ENCODE data around the gene FRYL. TPM values are rescaled to one million over a fixed set of nuclear protein-coding genes. Genes with fewer than 3 reads are reported as not detected.

The FRYL gene
- total RNA-seq, 1 experiment from 2014 or later: 47.7 TPM

GRCh38 chr4:48762408-48762807, 17.7 kb downstream of the FRYL start:
- Histone ChIP-seq H3K36me3 (ENCODE audit: control insufficient read depth in 1 of 2, insufficient read depth in 2 of 2, low read length in 2 of 2) (no peaks in the 10 kb centered on the region), H3K9me3 (ENCODE audit: control insufficient read depth in 1 of 2, insufficient read depth in 1 of 2, low read depth in 1 of 2, low read length in 2 of 2) (no peaks in the 10 kb centered on the region), H3K27ac (ENCODE audit: low read depth, low read length) (no peak overlapping the region), H3K4me2 (ENCODE audit: low read length) (no peak overlapping the region), H3K79me2 (ENCODE audit: insufficient read depth, low read length) (peaks cover 77% of the 10 kb centered on the region), H3K9me2 (ENCODE audit: insufficient read depth) (no peaks in the 10 kb centered on the region), H4K20me1 (ENCODE audit: insufficient read depth) (no peaks in the 10 kb centered on the region), H3K9ac (ENCODE audit: low read length) (no peak overlapping the region), H3K4me3 (replicated peaks in 1 of 2; ENCODE audit: low read depth in 1 of 2, low read length in 2 of 2) (no peak overlapping the region), H2AFZ (ENCODE audit: low read depth, low read length, poor library complexity, severe bottlenecking) (no peak overlapping the region), H3K4me1 (ENCODE audit: control insufficient read depth in 1 of 2, insufficient read depth in 2 of 2, low read length in 2 of 2) (no peaks in the 10 kb centered on the region), H3K27me3 (ENCODE audit: insufficient read depth, low read length) (no peaks in the 10 kb centered on the region)
- intact Hi-C loops (cut with micrococcal nuclease): no loop called here
- RAD21 ChIA-PET (ENCODE audit: low non-redundant PET in 1 of 2, low total read pairs in 2 of 2, uncharacterized antibody in 2 of 2, unreplicated experiment in 2 of 2): no interaction called here
- BruUV-seq (replicated peaks): no TSS peak
- DNase-seq (ENCODE audit: low read depth, low spot score) (no peak), ATAC-seq (no peak)
- no peak for TF ChIP-seq CBX3 (IDR thresholded peaks at IDR 0.05; ENCODE audit: low read depth)
- TF ChIP-seq EZH2 (IDR thresholded peaks at IDR 0.05): no peak
- TF ChIP-seq SP1 (IDR thresholded peaks at IDR 0.05; ENCODE audit: low read depth): no peak
- no peak for TF ChIP-seq JUND (IDR thresholded peaks at IDR 0.05)
- TF ChIP-seq EGR1 (IDR thresholded peaks at IDR 0.05; ENCODE audit: low read depth): no peak
- no peak for TF ChIP-seq POLR2A (IDR thresholded peaks at IDR 0.05; ENCODE audit: borderline replicate concordance, extremely low read depth, insufficient read depth, insufficient read length)
- no peak for TF ChIP-seq ELF1 (IDR thresholded peaks at IDR 0.05; ENCODE audit: borderline replicate concordance, low read depth)
- no peak for TF ChIP-seq SIN3A (IDR thresholded peaks at IDR 0.05; ENCODE audit: low read depth)
- TF ChIP-seq FOSL1 (IDR thresholded peaks at IDR 0.05; ENCODE audit: low read depth): no peak
- no peak for TF ChIP-seq ATF3 (IDR thresholded peaks at IDR 0.05)
- TF ChIP-seq TCF7L2 (IDR thresholded peaks at IDR 0.05; ENCODE audit: borderline replicate concordance, extremely low read depth, insufficient read depth, insufficient read length): no peak
- no peak for TF ChIP-seq EZH2phosphoT487 (IDR thresholded peaks at IDR 0.05; ENCODE audit: borderline replicate concordance)
- POLR2A ChIA-PET: no interaction called here
- CTCF ChIA-PET: no interaction called here

- H3K27ac ChIP-seq (ENCODE audit: low read depth, low read length): no peak overlapping the region
- no peak overlapping the region for H3K9ac ChIP-seq (ENCODE audit: low read length)
- peaks cover 74% of the 10 kb centered on the region for H3K79me2 ChIP-seq (ENCODE audit: insufficient read depth, low read length)
- H3K9me3 ChIP-seq (ENCODE audit: control insufficient read depth in 1 of 2, insufficient read depth in 1 of 2, low read depth in 1 of 2, low read length in 2 of 2): no peaks in the 10 kb centered on the region
- no peaks in the 10 kb centered on the region for H3K36me3 ChIP-seq (ENCODE audit: control insufficient read depth in 1 of 2, insufficient read depth in 2 of 2, low read length in 2 of 2)
- intact Hi-C loops (cut with micrococcal nuclease): no loop called here
- H3K27me3 ChIP-seq (ENCODE audit: insufficient read depth, low read length): no peaks in the 10 kb centered on the region
- no TSS peak for BruUV-seq (replicated peaks)
- POLR2A ChIA-PET: no interaction called here
- CTCF ChIA-PET: no interaction called here
- no peak overlapping the region for H3K4me2 ChIP-seq (ENCODE audit: low read length)
- H3K4me3 ChIP-seq (replicated peaks in 1 of 2; ENCODE audit: low read depth in 1 of 2, low read length in 2 of 2): no peak overlapping the region
- DNase-seq (ENCODE audit: low read depth, low spot score) (no peak), ATAC-seq (no peak)
- no peaks in the 10 kb centered on the region for H3K9me2 ChIP-seq (ENCODE audit: insufficient read depth)
- no peak for TF ChIP-seq POLR2A (IDR thresholded peaks at IDR 0.05; ENCODE audit: borderline replicate concordance, extremely low read depth, insufficient read depth, insufficient read length)
- TF ChIP-seq FOSL1 (IDR thresholded peaks at IDR 0.05; ENCODE audit: low read depth): no peak
- no peak for TF ChIP-seq MAX (IDR thresholded peaks at IDR 0.05)
- no peak for TF ChIP-seq ELF1 (IDR thresholded peaks at IDR 0.05; ENCODE audit: borderline replicate concordance, low read depth)
- TF ChIP-seq YY1 (IDR thresholded peaks at IDR 0.05; ENCODE audit: extremely low read depth, insufficient replicate concordance, low read depth, low read length): no peak
- no peak for TF ChIP-seq POLR2AphosphoS5 (IDR thresholded peaks at IDR 0.05; ENCODE audit: low read depth, low read length)
- no peak for TF ChIP-seq RAD21 (IDR thresholded peaks at IDR 0.05; ENCODE audit: low read depth)
- TF ChIP-seq ZBTB33 (IDR thresholded peaks at IDR 0.05; ENCODE audit: extremely low read depth, insufficient replicate concordance, low read length): no peak
- TF ChIP-seq ZFX (IDR thresholded peaks at IDR 0.05): no peak
- no peak for TF ChIP-seq CEBPB (IDR thresholded peaks at IDR 0.05; ENCODE audit: low read depth)
- TF ChIP-seq EZH2phosphoT487 (IDR thresholded peaks at IDR 0.05; ENCODE audit: borderline replicate concordance): no peak
- no peak for TF ChIP-seq SP1 (IDR thresholded peaks at IDR 0.05; ENCODE audit: low read depth)
- TF ChIP-seq ZNF274 (IDR thresholded peaks at IDR 0.05; ENCODE audit: low read depth, low read length): no peak
- TF ChIP-seq ATF3 (IDR thresholded peaks at IDR 0.05): no peak
- H4K20me1 ChIP-seq (ENCODE audit: insufficient read depth): no peaks in the 10 kb centered on the region
- no peaks in the 10 kb centered on the region for H3K4me1 ChIP-seq (ENCODE audit: control insufficient read depth in 1 of 2, insufficient read depth in 2 of 2, low read length in 2 of 2)
- H2AFZ ChIP-seq (ENCODE audit: low read depth, low read length, poor library complexity, severe bottlenecking): no peak overlapping the region
- RAD21 ChIA-PET (ENCODE audit: low non-redundant PET in 1 of 2, low total read pairs in 2 of 2, uncharacterized antibody in 2 of 2, unreplicated experiment in 2 of 2): no interaction called here
These were observed 18.8 kb downstream of the FRYL start for GRCh38 chr4:48761286-48761685.

Data from HCT116 (cell line).